ENCODE data around the gene PIK3R1. TPM values are rescaled to one million over a fixed set of nuclear protein-coding genes. Genes with fewer than 3 reads are reported as not detected.

PIK3R1 gene
- total RNA-seq, 2 donors from 2014 or later: 71.6 to 81.2 TPM

GRCh38 chr5:68286612-68286912, 71.0 kb downstream of the PIK3R1 start:
- 25% methylated on average over 1 of the region's 1 CpG for WGBS
- H3K27ac ChIP-seq: peak overlapping the region in 1 of 2 donors; percentile 79
- H3K4me1 ChIP-seq (replicated peaks): peaks cover 10% of the 10 kb centered on the region

DNA sequence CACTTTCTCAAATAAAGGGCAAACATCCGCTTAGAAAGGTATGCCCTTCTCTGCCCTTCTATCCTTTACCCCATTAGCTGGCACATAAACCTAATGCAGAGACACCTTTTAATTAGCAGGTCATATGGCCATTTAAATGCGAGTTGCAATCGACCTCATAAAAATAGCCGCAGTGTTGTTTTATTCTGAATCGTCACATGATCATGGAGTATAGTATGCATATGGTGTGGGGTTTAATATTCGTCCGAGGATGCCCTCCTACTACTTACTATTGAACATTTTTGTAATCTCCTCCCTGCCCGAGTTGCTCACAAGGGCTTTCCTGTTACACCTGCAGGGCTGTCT, 72.0 kb downstream of the PIK3R1 start:
- no peaks in the 10 kb centered on the region for H3K36me3 ChIP-seq
- 40% methylated on average over 8 of the region's 8 CpGs for WGBS
- H3K9me3 ChIP-seq: no peaks in the 10 kb centered on the region
- H3K4me3 ChIP-seq: peak overlapping the region; percentile 38 to 42
- H3K4me1 ChIP-seq (replicated peaks): peaks cover 12% of the 10 kb centered on the region
- peak overlapping the region; percentile 79 to 85 for H3K27ac ChIP-seq
- TF ChIP-seq POLR2A (IDR thresholded peaks at IDR 0.05): no peak
- no peak for TF ChIP-seq POLR2AphosphoS5 (IDR thresholded peaks at IDR 0.05)
- TF ChIP-seq CTCF (IDR thresholded peaks at IDR 0.05): no peak
- no peak for DNase-seq (ENCODE audit: low spot score)
- H3K27me3 ChIP-seq (replicated peaks; ENCODE audit: insufficient read depth): no peaks in the 10 kb centered on the region
- intact Hi-C loops (cut with DNase I): loop anchor here (2.0 to 10.0 kb wide), 5 partner anchors 170 to 720 kb away; no protein-coding TSS in a partner anchor

More at GRCh38 chr5:68286612-68286912, 71.0 kb downstream of the PIK3R1 start:
- Histone ChIP-seq H3K4me3 (no peak overlapping the region), H3K9me3 (no peaks in the 10 kb centered on the region), H3K27me3 (replicated peaks; ENCODE audit: insufficient read depth) (no peaks in the 10 kb centered on the region), H3K36me3 (no peaks in the 10 kb centered on the region)
- DNase-seq (ENCODE audit: low spot score): no peak
- intact Hi-C loops (cut with DNase I): loop anchor here (2.0 to 10.0 kb wide), 5 partner anchors 171 to 721 kb away; no protein-coding TSS in a partner anchor
- TF ChIP-seq CTCF (IDR thresholded peaks at IDR 0.05) (no peak), POLR2A (IDR thresholded peaks at IDR 0.05) (no peak), POLR2AphosphoS5 (IDR thresholded peaks at IDR 0.05) (no peak)

GRCh38 chr5:68287976-68288706, 72.6 kb downstream of the PIK3R1 start:
- Histone ChIP-seq H3K4me3 (peak overlapping the region; percentile 38 to 42), H3K36me3 (no peaks in the 10 kb centered on the region), H3K27ac (peak overlapping the region; percentile 79 to 85), H3K4me1 (replicated peaks) (peaks cover 12% of the 10 kb centered on the region), H3K9me3 (no peaks in the 10 kb centered on the region), H3K27me3 (replicated peaks; ENCODE audit: insufficient read depth) (no peaks in the 10 kb centered on the region)
- peak; percentile 32 for TF ChIP-seq POLR2AphosphoS5 (IDR thresholded peaks at IDR 0.05)
- TF ChIP-seq CTCF (IDR thresholded peaks at IDR 0.05): no peak
- peak; percentile 70 for DNase-seq (ENCODE audit: low spot score)
- intact Hi-C loops (cut with DNase I): loop anchor here (2.0 to 10.0 kb wide), 6 partner anchors 91 to 719 kb away; no protein-coding TSS in a partner anchor
- WGBS: 0% methylated on average over 45 of the region's 45 CpGs

- H3K27me3 ChIP-seq (replicated peaks; ENCODE audit: insufficient read depth): no peaks in the 10 kb centered on the region
- H3K36me3 ChIP-seq: no peaks in the 10 kb centered on the region
- no peaks in the 10 kb centered on the region for H3K9me3 ChIP-seq
- peak overlapping the region; percentile 79 to 85 for H3K27ac ChIP-seq
- peak overlapping the region; percentile 38 to 42 for H3K4me3 ChIP-seq
- peak; percentile 50 for DNase-seq (ENCODE audit: low spot score)
- intact Hi-C loops (cut with DNase I): loop anchor here (2.0 to 10.0 kb wide), 5 partner anchors 90 to 719 kb away; no protein-coding TSS in a partner anchor
- H3K4me1 ChIP-seq (replicated peaks): peaks cover 12% of the 10 kb centered on the region
- 7% methylated on average over 10 of the region's 10 CpGs for WGBS
- TF ChIP-seq POLR2A (IDR thresholded peaks at IDR 0.05) (no peak), CTCF (IDR thresholded peaks at IDR 0.05) (no peak), POLR2AphosphoS5 (IDR thresholded peaks at IDR 0.05) (no peak)
Measured at GRCh38 chr5:68288707-68289134, 73.2 kb downstream of the PIK3R1 start.

GRCh38 chr5:68289498-68289897, 73.9 kb downstream of the PIK3R1 start:
- Histone ChIP-seq H3K27me3 (replicated peaks; ENCODE audit: insufficient read depth) (no peaks in the 10 kb centered on the region), H3K4me3 (peak overlapping the region; percentile 38 to 42), H3K9me3 (no peaks in the 10 kb centered on the region), H3K4me1 (replicated peaks) (peaks cover 12% of the 10 kb centered on the region), H3K27ac (peak overlapping the region; percentile 79 to 85), H3K36me3 (no peaks in the 10 kb centered on the region)
- intact Hi-C loops (cut with DNase I): loop anchor here (2.0 to 10.0 kb wide), 5 partner anchors 89 to 718 kb away; no protein-coding TSS in a partner anchor
- TF ChIP-seq POLR2AphosphoS5 (IDR thresholded peaks at IDR 0.05) (no peak), POLR2A (IDR thresholded peaks at IDR 0.05) (no peak), CTCF (IDR thresholded peaks at IDR 0.05) (no peak)
- WGBS: 34% methylated on average over 4 of the region's 4 CpGs
- DNase-seq (ENCODE audit: low spot score): no peak

Measured in prostate gland (tissue), 2 donors.